Raji (cell line): ENCODE results near the gene ZNF500.

Experiments used
- POLR2A ChIP-seq: IDR thresholded peaks from 2 replicates; pipeline ENCODE4 v1.6.1; 2011; ENCODE audit warnings: low read depth, low read length, control low read depth; ENCODE audit not compliant: insufficient read depth

The ZNF500 gene

DNA sequence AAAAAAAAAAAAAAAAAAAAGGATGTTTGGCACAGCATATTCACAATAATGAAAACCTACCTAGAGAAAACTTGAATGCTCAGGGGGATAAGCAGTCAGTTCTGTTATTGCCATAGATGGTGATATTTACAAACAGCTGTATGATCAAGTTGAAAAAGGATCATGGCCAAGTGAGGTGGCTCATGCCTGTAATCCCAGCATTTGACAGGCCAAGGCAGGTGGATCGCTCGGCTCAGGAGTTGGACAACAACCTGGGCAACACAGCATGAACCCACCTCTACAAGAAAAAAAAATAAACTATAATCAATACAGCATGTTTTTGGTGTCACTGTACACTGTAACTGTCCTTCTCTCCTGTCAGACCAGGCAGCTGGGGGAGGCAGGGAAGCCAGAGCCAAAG is 52.0 kb downstream of the ZNF500 start:
- no peak for TF ChIP-seq POLR2A

- no peak for TF ChIP-seq POLR2A
Observed at GRCh38 chr16:4713663-4714501, 53.1 kb downstream of the ZNF500 start.

- TF ChIP-seq POLR2A = no peak
Observed at GRCh38 chr16:4709481-4709880, 57.5 kb downstream of the ZNF500 start.

DNA sequence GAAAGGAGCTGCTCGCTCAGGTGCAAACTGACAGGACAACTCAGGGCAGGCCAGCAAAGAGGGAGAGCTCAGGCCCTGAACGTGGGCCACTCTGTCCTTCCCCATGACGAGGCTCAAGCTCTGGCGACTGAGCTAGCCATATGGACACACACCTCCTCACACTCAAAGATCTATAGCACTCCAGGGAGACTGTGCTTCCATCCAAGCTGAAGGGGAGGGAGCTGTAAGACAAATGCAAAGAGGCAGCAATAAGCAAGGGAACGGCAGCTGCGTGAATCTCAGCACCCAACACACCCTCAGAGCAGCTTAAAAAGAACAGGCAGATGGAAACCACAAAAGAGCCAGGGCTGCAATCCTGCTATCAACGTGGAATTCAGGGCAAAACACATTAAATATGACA is 60.1 kb downstream of the ZNF500 start:
- no peak for TF ChIP-seq POLR2A

DNA sequence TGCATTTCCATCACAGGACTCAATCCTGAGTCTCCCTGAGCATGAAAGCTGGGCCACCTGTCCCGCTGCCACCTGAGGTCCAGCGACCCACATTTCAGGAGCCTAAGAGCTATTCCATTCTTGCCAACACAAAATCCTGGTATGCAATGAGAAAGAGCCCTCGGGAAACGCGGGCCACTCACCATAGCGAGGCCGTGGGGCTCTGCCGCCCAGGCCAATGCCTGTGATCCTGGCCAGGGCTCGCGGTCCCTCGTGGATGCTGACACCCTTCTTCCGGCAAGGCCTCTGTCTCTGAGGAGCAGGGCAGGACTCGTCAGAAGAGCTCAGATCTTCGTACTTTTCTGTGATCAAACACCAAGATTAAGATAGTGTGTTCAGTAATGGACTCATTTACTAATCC is 62.0 kb downstream of the ZNF500 start:
- no peak for TF ChIP-seq POLR2A

DNA sequence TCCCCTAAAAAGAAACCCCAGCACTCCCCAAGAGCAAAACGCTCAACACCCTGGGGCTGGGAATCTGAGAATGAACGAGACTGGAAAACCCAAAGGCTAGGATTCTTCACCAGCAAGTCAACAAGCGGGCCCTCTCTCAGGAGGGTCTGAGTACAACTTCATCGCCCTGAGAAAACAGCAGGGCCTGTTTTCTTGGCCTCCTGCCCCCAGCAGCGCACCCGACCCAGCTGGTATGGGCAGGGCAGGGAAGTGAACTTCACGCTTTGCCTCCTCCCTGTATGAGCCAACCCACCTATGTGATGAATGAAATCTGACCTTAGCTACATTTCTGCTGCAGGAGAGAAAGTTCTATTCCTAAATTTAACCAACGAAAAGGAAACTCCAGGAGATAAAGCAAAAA is 62.5 kb downstream of the ZNF500 start:
- TF ChIP-seq POLR2A = no peak

DNA sequence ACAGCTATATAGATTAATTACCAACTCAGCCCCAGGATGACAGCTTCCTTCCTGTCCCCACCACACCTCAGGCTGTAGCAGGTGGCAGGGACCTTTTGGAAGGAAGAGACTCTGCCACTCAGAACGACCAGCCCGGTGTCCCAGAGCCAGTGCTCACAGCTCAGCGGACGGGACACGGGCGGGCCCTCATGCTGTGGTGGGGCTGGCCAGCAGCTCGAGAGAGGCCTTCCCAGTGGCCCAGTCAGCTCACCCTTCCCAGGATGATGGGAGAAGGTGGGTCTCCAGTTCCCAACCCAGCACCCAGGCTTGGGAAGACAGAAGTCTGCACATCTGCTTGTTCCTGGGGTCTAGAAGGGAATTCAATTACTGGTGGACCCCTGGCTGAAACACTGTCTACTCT is 63.1 kb downstream of the ZNF500 start:
- TF ChIP-seq POLR2A = no peak

GRCh38 chr16:4702466-4702808 is 64.5 kb downstream of the ZNF500 start:
- no peak for TF ChIP-seq POLR2A

GRCh38 chr16:4701791-4702465 is 65.0 kb downstream of the ZNF500 start:
- no peak for TF ChIP-seq POLR2A

DNA sequence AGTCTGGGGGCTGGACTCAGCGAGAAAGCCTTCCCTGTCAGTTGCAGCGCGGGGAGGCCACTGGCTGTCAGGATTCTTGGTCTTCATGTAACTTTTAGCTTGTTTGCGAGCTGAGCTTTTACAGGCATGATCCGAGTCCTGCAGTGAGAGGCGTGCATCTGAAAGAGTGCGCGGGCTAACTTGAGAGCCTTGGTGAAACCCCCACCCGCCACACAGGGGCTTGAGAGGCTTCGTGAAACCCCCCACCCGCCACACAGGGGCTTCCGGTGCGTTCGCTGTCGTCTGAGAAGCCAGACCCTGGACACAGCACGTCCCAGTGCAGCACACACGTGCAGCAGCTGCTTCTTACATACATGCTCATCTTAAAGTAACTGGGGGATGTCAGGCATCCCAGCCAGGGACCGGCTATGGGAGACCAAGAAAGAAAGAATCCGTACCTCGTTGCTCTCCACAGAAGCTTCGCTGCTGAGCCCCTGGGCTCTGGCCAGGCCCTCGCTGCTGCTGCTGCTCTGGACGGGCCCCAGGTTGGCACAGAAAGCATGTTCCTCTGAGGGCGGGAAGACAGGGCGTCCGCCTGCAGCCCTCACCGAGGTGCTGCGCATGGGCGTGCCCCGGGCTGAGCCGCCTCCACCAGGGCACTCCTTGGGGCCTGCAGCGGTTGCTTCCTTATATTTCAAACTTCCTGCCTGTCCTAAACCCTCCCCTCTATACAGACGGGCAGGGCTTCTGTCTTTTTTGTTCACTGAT is 65.8 kb downstream of the ZNF500 start:
- TF ChIP-seq POLR2A = no peak

DNA sequence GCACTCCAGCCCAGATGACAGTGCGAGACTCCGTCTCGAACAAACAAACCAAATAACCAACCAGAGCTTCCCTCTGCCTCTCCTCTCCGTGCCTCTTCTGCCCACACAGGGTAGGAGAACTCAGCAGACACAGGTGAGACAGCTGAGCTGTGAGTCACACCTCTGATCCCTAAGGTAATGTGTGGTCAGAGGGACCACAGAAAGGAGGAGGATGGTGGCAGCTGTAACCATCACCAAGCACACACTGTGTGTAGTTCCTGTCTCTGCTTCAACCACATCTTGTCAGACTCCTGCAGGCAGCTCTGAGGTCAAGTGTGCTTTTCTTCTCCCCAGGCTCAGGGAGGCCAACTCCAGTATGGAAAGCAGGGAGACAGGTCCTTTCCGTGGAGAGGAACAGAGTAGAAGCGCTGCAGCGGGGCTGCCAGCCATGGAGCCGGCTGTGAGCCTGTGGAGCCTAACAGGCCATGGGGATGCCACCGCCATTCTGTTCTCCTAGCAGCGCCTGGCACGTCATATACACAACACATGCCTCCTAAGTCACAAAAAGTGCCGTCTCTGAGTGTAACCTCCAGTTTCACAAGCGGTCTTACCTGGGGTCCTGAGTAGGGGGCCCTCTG is 66.5 kb downstream of the ZNF500 start:
- TF ChIP-seq POLR2A = no peak

DNA sequence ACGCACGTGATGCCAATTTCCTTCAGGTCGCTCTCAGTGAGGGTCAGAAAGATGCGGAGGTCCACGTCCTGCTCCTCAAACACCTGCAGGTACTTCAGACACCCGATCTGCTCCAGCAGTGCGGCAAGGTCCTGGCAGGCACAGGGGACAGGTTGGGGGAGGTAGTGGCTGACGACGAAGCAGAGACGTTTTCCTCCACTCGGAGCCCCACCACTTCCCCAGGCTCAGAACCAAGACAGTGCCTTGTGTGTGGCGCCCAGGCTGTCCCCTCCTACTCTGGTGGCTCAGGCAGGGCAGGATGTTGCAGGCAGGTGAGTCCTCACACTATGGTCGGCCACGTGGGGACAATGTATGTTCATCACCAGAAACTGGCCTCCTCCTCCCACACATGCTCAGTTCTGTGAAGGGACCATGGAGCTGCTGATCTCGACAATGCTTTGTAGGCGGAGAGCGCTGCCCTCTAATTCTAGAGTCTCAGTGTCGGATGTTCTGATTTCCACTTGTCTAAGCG is 67.9 kb downstream of the ZNF500 start:
- no peak for TF ChIP-seq POLR2A

DNA sequence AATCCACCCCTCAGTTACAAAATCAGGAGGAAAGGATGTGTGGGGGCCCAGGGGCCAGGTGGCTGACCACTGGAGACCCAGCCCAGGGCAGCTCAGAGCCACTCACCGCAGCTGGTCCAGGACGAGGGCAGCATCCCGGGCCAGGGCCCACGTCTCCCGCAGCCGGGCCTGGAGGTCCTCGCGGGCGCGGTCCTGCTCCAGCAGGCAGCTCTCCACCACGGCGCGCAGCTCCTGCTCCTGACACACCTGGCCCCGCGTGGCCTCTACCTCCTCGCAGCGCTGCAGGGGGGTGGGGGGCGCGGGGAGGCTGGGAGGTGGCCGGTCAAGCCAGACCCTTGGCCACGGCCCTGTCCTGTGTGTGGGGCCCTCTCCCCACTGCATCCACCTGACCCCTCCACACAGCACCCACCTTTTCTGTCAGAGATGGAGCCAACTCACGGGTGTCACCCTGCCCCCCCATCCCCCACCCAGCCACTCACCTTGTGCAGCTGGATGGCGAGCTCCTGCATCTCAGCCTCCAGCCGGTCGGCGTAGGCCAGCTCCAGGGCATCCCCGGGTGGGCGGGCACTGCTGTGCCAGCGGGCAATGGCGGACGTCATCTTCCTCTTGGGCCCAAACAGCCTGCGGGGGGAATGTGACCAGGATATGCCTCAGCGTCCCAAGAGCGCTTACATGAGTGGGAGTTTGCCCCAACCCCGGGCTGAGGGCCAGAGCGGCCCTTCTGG is 68.5 kb downstream of the ZNF500 start:
- TF ChIP-seq POLR2A = no peak
